Lung microvascular endothelial cell (primary cell): ENCODE data around the gene SNX7. TPM values are rescaled to one million over a fixed set of nuclear protein-coding genes. Genes with fewer than 3 reads are reported as not detected.

Source experiments
- DNase-seq, 2 donors: peaks; one replicate each; pipeline versions ENCODE4 v3.0.0 to v3.0.0-alpha.2; 2010; ENCODE audit warnings: low read depth in 2 of 2
- total RNA-seq: library from RNA; depleted of rRNA; stranded (reverse); fragments of >200 nt; gene quantifications from 2 replicates; pipeline ENCODE4 v1.2.1, GENCODE V29; 2014

The SNX7 gene
- 21.2 and 32.9 TPM in 2 replicates for total RNA-seq

GRCh38 chr1:98661544-98662355 is at the start of gene SNX7:
Gene SNX7, plus strand, starts transcription at chr1:98661721. Its CDS starts 11 bp downstream, at chr1:98661732.
- peak; percentile 84 to 88 for DNase-seq

DNA sequence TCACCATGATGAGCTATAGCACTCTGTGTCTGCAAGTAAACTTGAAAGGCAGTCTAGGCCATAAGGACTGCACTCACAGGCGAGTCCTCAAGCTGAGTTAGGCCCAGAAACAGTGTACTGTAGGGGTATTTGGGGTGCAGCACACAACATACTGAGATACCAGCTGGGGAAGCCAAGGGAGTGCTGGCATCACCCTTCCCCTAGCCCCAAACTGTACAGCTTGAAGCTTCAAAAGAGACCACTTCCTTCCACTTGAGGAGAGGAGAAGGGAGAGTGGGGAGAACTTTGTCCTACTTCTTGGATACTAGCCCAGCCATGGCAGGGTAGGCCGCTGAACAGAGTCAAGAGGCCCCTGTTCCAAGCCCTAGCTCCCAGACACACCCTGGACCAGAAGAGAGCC is 24.2 kb upstream of the SNX7 start:
- no peak for DNase-seq

GRCh38 chr1:98638185-98638584 is 23.3 kb upstream of the SNX7 start:
- no peak for DNase-seq

DNA sequence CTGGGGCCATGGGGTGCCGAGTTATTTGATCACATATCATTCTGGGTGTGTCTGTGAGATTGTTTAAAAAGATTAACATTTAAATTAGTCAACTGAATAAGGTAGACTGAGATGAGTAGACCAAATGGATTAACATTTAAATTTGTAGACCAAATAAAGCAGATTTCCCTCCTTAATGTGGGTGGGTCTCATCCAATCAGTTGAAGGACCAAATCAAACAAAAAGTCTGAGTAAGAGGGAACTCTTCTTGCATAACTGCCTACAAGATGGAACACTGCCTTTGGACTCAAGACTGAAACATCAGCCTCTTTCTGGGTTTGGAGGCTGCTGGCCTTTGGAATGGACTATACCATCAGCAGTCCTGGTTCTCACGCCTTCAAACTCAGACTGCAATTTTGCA is 17.0 kb upstream of the SNX7 start:
- no peak for DNase-seq

DNA sequence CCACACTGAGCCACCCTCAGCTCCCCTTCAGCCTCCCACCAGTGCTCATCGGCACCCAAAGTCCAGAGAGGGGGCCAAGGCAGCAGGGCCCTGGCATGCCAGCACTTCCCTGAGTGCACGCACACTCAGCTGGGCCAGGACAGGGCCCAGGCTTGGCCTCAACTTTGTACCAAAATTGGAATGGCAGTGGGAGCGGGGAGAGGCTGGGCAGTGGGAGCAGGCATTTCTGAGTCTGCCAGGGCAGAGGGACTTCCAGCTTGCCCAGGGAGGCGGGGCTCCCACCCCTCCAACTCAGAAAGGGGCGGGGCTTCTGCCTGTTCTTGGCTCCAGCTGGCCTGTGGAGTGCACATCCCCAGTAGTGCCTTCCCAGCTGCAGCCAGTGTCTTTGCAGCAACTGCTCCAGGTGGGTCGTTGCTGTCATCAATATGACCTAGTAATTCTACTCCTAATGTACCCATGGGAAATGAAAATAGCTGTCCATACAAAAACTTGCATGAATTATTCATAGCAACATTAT is 10.3 kb upstream of the SNX7 start:
- no peak for DNase-seq

GRCh38 chr1:98653123-98653522 is 8.4 kb upstream of the SNX7 start:
- no peak for DNase-seq

- no peak for DNase-seq
Measured at GRCh38 chr1:98659879-98660278, 1.6 kb upstream of the SNX7 start.

GRCh38 chr1:98660940-98661543 is 479 bp upstream of the SNX7 start:
- DNase-seq: no peak

DNA sequence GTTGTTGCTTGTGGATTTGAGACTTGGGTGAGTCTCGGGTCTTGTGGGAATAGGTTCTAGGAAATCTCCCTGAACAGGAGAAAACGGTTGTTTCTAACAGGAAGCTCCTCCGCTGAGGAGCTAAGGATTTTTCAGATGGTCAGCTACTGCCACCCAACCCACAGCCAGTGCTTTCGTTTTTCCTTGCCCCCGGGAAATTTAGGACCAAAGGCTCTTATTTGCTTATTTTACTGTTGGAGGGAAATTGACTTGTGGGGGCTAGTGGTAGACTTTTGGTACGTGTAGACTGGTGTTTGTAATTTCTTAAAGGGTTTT is 792 bp downstream of the SNX7 start:
- DNase-seq: peak; percentile 24 to 57

DNA sequence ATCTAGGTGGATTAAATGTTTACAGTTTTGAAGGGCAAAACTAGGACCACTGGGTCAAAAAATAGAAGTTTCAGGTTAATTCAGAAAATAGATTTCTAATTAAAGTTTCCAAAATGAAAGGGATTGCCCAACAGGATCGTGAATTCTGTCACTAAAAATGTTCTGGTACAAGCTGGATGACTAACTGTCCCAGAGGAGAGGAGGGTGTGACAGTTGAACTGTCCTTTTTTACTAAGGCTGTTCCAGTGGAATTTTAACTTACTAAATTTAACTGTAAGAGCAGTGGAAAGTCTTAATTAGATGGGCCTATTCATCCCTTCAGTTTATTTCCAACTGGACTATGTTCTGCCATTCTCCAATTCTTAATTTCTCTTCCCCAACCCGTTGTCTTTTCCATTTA is 7.2 kb downstream of the SNX7 start:
- no peak for DNase-seq

DNA sequence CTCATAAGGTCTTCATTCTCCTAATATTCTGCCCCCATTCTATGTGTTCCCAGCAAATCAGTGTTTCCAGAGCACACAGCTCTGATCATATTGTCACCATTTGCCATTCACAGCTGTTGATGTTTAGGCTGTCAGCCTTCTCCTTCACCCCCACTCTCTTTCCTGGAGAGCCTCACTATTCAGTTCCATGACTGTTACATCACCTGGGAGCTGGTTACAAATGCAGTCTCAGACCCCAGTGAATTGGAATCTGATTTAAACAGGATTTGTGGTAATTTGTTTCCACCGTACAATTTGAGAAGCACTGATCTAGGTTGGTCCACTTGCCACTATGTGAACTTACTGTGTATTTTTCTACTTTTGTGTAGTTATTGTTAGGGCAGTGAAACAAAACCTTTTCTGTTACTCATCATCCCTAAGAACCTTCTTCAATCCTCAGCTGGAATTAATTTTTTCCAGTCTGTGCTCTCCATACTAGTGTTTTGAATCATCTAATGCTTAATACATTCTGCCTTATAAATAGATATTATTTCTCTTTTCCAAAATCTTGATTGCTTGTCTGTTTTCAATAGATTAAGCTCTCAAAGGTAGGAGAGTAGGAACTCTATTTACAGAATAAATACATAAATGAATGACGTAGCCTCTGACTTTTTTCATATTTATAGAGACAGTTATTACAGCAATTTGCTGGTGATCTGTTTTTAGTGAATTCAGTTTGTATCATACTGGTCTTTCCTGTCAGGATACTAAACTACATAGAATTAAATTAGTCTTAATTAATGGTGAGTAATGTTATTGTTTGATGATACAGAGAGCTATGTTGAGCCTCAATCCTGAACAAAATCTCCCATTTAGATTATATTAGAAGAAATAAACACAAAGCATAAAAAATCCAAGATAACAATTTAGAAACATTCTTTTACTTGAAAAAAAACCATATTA is 8.1 kb downstream of the SNX7 start:
- no peak for DNase-seq

DNA sequence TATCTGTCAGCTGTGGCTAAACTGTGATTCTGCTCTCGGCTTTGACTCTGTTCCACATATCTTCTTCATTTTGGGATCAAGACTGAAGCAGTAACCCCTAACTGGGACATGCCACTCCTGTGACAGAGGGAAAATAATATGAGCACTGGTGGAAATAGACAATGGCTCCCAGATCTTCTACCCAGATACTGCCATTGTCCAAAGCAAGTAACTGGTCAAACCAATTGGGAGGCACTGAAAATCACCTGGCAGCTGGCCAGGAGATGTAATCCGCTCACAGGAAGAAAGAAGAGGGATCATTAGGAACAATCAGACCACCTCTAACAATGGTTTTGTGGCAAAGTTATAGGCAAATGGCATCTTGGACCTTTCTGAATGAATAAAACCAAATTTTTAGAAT is 10.7 kb downstream of the SNX7 start:
- peak; percentile 33 to 46 for DNase-seq

DNA sequence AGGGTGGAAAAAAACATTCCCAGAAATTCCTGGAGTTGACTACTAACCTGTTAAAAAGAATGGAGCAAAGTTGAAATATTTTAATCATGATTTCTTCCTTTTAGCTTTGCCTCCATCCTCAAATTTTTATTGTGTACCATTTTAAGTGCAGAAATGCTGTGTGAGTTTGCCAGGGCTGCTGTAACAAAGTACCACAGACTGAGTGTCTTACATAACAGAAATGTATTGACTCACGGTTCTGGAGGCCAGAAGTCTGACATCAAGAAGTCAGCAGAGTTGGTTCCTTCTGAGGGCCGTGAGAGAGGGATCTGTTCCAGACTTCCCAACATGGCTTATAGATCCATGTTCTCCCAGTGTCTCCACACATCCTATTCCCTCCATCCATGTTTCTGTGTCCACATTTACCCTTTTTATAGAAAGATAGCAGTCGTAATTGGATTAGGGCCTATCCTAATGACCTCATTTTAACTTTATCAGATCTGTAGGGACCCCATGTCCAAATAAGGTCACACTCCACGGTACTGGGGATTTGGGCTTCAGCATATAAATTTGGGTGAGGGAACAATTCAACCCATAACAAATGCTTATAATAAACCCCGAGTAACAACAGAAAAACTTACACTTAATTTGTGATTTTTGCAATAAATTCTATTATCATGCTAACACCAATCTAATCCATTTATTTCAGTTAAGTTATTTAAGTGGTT is 12.7 kb downstream of the SNX7 start:
- no peak for DNase-seq

DNA sequence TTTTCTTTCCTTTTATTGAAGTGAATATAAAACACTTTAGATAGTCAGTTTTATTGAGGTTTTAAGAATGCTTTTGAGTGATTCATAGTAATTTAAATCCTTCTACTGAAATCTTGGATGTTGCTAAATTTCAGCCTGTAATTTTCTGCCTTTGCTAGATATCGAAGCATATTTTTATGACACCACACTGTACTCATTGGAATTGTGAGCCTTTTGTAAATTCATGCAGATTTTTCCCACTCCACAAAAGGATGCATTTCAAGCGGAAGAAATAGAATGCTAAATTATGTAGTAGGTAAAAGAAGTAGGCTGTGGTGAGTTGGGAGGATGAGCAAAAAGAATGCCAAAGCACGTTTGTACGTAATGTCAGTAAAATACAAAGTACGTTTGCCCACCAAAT is 13.8 kb downstream of the SNX7 start:
- DNase-seq: no peak

- peak in 1 of 2 donors; percentile 36 for DNase-seq
Measured at GRCh38 chr1:98677288-98677687, 15.8 kb downstream of the SNX7 start.

- DNase-seq: no peak
Measured at GRCh38 chr1:98681812-98682211, 20.3 kb downstream of the SNX7 start.

DNA sequence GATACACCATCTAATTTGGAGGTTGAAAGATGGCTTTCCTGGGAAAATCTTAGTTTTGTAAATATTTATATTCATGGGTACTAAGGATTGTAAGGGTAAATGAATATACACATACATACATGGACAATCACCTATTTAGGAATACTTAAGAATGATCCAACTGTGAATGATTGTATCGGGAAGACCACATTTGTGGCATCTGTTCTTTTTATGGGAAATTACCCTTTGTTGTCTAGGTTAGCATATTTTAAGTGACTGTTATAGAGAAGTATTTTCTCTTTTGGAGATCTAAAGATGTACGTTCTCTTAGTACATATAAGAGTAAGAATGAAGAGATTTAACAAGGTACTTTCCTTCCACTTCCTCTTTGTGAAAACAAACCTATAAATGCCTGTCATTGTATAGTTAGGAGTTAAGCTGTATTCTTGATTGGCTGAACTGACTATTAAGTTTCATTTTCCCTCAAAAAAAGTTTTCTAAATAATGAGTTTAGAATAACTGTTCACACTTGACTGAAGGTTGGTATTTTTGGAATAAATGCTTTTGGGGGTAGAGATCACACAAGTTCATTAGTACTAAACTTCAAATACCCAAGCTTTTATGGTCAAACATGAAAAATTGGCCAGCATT is 26.7 kb downstream of the SNX7 start:
- DNase-seq: no peak

DNA sequence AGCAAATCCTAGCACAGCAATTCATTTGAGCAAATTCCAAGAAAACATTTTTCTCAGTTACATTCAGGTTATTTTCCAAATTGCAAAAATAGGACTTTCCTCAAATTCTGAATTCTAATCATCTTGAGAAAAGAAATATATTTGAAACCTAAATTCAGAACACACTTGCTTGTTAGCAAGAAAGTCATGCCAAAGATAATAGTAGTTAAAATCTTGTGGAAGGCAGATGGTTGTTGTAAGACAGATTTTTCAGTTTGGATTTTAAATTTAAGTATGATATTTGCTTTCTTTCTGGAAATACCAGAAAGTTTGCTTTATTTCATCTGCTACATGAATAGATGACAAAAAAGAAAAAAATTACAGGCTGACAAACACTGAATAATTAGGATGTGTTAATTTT is 29.1 kb downstream of the SNX7 start:
- DNase-seq: no peak

- DNase-seq: no peak
Measured at GRCh38 chr1:98692482-98692881, 31.0 kb downstream of the SNX7 start.

DNA sequence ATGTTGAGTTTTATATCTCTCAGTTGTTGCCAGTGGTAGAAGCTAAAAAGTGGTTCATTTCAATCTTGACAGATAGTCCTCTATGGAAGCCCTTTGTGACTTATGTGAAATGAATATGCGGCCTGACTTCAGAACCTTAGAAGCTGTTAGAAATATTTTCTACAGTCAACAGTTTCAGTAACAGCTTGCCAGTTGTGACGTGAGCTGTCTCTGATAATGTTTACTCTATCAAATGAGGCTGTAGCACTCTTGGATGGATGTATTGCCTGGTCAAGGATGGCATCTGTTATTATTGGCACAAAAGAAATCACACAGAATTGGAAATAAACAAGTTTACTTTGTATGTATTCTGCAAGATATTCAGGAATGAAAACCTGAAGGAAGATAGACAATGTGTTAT is 31.9 kb downstream of the SNX7 start:
- no peak for DNase-seq

DNA sequence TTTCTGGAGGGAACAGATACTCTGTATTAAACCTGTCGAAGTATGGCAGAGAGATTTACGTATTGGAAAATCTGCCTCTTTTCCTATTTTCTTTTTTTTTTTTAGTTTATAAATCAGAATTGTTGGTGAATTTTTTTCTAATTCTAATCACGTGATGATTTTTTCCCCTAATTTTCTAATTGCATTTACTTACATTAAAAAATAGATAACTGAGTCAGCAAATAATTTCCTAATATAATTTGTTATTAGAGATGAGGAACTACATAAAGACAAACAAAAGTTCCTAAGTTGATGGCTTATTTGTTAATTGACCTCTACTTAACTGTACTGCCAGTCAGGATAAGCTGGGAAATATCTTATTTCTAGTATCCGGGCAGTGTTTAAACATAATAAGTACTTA is 34.6 kb downstream of the SNX7 start:
- no peak for DNase-seq
